Loucy (cell line): ENCODE data around the gene ETNK2.

Experiments used
- H2AFZ ChIP-seq: fragments of 200-600 bp; sonication (generic); 2 replicates; pipeline ENCODE4 v1.6.0; 2016; ENCODE audit warnings: antibody characterized with exemption, mild to moderate bottlenecking, low read length, moderate library complexity
- H3F3A ChIP-seq: fragments of 200-600 bp; 2 replicates; pipeline ENCODE4 v1.6.0; 2016; ENCODE audit warnings: antibody characterized with exemption, low read depth, mild to moderate bottlenecking
- H3K27me3 ChIP-seq: fragments of 200-600 bp; sonication (generic); 2 replicates; pipeline ENCODE4 v1.6.1; 2014; ENCODE audit warnings: low read length, mild to moderate bottlenecking; ENCODE audit not compliant: insufficient read depth, poor library complexity, severe bottlenecking
- H3K36me3 ChIP-seq: fragments of 200-600 bp; sonication (generic); 2 replicates; pipeline ENCODE4 v1.6.1; 2016; ENCODE audit warnings: low read length; ENCODE audit not compliant: insufficient read depth
- H3K4me1 ChIP-seq: fragments of 200-600 bp; sonication (generic); 2 replicates; pipeline ENCODE4 v1.5.1; 2014; ENCODE audit warnings: low read length, mild to moderate bottlenecking; ENCODE audit not compliant: insufficient read depth, poor library complexity, severe bottlenecking
- H3K4me2 ChIP-seq: fragments of 200-600 bp; sonication (generic); 2 replicates; pipeline ENCODE4 v1.6.0; 2014; ENCODE audit warnings: antibody characterized with exemption, low read length, low read depth, mild to moderate bottlenecking; ENCODE audit not compliant: poor library complexity, severe bottlenecking
- H3K4me3 ChIP-seq: fragments of 200-600 bp; sonication (generic); 2 replicates; pipeline ENCODE4 v1.5.1; 2014; ENCODE audit warnings: low read length, mild to moderate bottlenecking, mixed read lengths; ENCODE audit not compliant: poor library complexity, severe bottlenecking
- H3K79me2 ChIP-seq: fragments of 200-600 bp; sonication (generic); 2 replicates; pipeline ENCODE4 v1.6.1; 2014; ENCODE audit warnings: low read length; ENCODE audit not compliant: insufficient read depth
- H3K9ac ChIP-seq: fragments of 200-600 bp; sonication (generic); 2 replicates; pipeline ENCODE4 v1.6.0; 2014; ENCODE audit warnings: mild to moderate bottlenecking, low read depth, low read length, moderate library complexity; ENCODE audit not compliant: poor library complexity, severe bottlenecking
- H3K9me2 ChIP-seq: fragments of 200-600 bp; sonication (generic); replicated peaks from 2 replicates; pipeline ENCODE4 v1.6.1; 2016; ENCODE audit warnings: low read depth, low read length, mixed read lengths
- H3K9me3 ChIP-seq: fragments of 200-600 bp; sonication (generic); 2 replicates; pipeline ENCODE4 v1.6.1; 2014; ENCODE audit warnings: mild to moderate bottlenecking, antibody characterized with exemption, low read length, low read depth; ENCODE audit not compliant: insufficient read depth
- H4K20me1 ChIP-seq: fragments of 200-600 bp; sonication (generic); 2 replicates; pipeline ENCODE4 v1.6.0; 2014; ENCODE audit warnings: antibody characterized with exemption, low read length, mild to moderate bottlenecking; ENCODE audit not compliant: insufficient read depth, poor library complexity, severe bottlenecking
- CTCF ChIP-seq: fragments of 200-600 bp; sonication (generic); conservative IDR thresholded peaks from 2 replicates; pipeline ENCODE4 v1.5.1; 2014; ENCODE audit warnings: mild to moderate bottlenecking, antibody characterized with exemption, low read length
- EZH2phosphoT487 ChIP-seq: fragments of 200-600 bp; IDR thresholded peaks from 2 replicates; pipeline ENCODE4 v1.6.1; 2018; ENCODE audit warnings: antibody characterized with exemption, mild to moderate bottlenecking, moderate library complexity, borderline replicate concordance

The ETNK2 gene

GRCh38 chr1:204167730-204168129 lies 15.9 kb upstream of the ETNK2 start:
- Histone ChIP-seq H3K27me3 (no peaks in the 10 kb centered on the region), H3K36me3 (no peaks in the 10 kb centered on the region), H3K4me3 (no peak overlapping the region), H4K20me1 (no peaks in the 10 kb centered on the region), H3K4me1 (no peaks in the 10 kb centered on the region), H3K4me2 (no peak overlapping the region), H3F3A (no peaks in the 10 kb centered on the region), H2AFZ (no peak overlapping the region), H3K79me2 (no peaks in the 10 kb centered on the region), H3K9me3 (peaks cover 13% of the 10 kb centered on the region; the same call in 1 of the 2 replicates), H3K9ac (no peak overlapping the region), H3K9me2 (no peaks in the 10 kb centered on the region)
- TF ChIP-seq EZH2phosphoT487 (no peak), CTCF (no peak)

- no peak within 1 kb of the TSS for H2AFZ ChIP-seq
- H3F3A ChIP-seq = no peaks in the 10 kb centered on the region
- H3K79me2 ChIP-seq = no peaks in the 10 kb centered on the region
- no peak within 1 kb of the TSS for H3K4me2 ChIP-seq
- TF ChIP-seq EZH2phosphoT487 (no peak), CTCF (no peak)
- no peaks in the 10 kb centered on the region for H3K4me1 ChIP-seq
- no peaks in the 10 kb centered on the region for H3K27me3 ChIP-seq
- no peaks in the 10 kb centered on the region for H4K20me1 ChIP-seq
- H3K9me3 ChIP-seq = peaks cover 13% of the 10 kb centered on the region; the same call in 1 of the 2 replicates
- no peaks in the 10 kb centered on the region for H3K36me3 ChIP-seq
- no peak within 1 kb of the TSS for H3K4me3 ChIP-seq
- H3K9ac ChIP-seq = no peak within 1 kb of the TSS
- no peaks in the 10 kb centered on the region for H3K9me2 ChIP-seq
Observed at GRCh38 chr1:204166219-204166618, 14.4 kb upstream of the ETNK2 start, which contains the start of gene REN. Gene REN, minus strand, starts transcription at chr1:204166337. Its CDS starts 44 bp downstream, at chr1:204166293.

GRCh38 chr1:204162494-204163074 lies 10.7 kb upstream of the ETNK2 start:
- Histone ChIP-seq H3K27me3 (no peaks in the 10 kb centered on the region), H3K9me2 (no peaks in the 10 kb centered on the region), H2AFZ (no peak overlapping the region), H3K4me1 (no peaks in the 10 kb centered on the region), H4K20me1 (no peaks in the 10 kb centered on the region), H3K9me3 (no peaks in the 10 kb centered on the region), H3K4me3 (no peak overlapping the region), H3K36me3 (no peaks in the 10 kb centered on the region), H3F3A (no peaks in the 10 kb centered on the region), H3K4me2 (no peak overlapping the region), H3K79me2 (no peaks in the 10 kb centered on the region), H3K9ac (no peak overlapping the region)
- TF ChIP-seq CTCF (peak; percentile 99), EZH2phosphoT487 (no peak)
